DND-41 (cell line): ENCODE data around the gene SLC6A11.

Source experiments
- ATAC-seq: fragments of 200-7000 bp; cut with Tn5 transposase; 3 replicates; pipeline ENCODE4 v1.9.1; 2021; ENCODE audit warnings: low read depth; ENCODE audit not compliant: insufficient read depth
- DNase-seq: peaks from one replicate; pipeline ENCODE4 v3.0.0-alpha.2; 2020
- H2AFZ ChIP-seq: 2 replicates; pipeline ENCODE4 v1.6.0; 2012; ENCODE audit warnings: low read depth, low read length
- H3K27ac ChIP-seq: 2 replicates; pipeline ENCODE4 v1.5.1; 2012; ENCODE audit warnings: low read length, inconsistent platforms
- H3K27me3 ChIP-seq: fragments of 200-600 bp; sonication (generic); 2 replicates; pipeline ENCODE4 v1.6.0; 2012; ENCODE audit warnings: low read length, mild to moderate bottlenecking, inconsistent platforms; ENCODE audit not compliant: insufficient read depth, poor library complexity
- H3K36me3 ChIP-seq: 2 replicates; pipeline ENCODE4 v1.5.1; 2012; ENCODE audit warnings: low read length, inconsistent platforms; ENCODE audit not compliant: insufficient read depth
- H3K4me1 ChIP-seq: 2 replicates; pipeline ENCODE4 v1.5.1; 2012; ENCODE audit warnings: mild to moderate bottlenecking, low read length; ENCODE audit not compliant: insufficient read depth
- H3K4me2 ChIP-seq: 2 replicates; pipeline ENCODE4 v1.6.0; 2012; ENCODE audit warnings: mild to moderate bottlenecking, moderate library complexity, low read length, inconsistent platforms; ENCODE audit not compliant: insufficient read depth
- H3K4me3 ChIP-seq, 2 experiments: fragments of 200-600 bp in 1 of 2; shearing (Covaris generic) in 1 of 2; 2 replicates each; pipeline ENCODE4 v1.5.1; 2012 to 2016; ENCODE audit warnings: inconsistent platforms in 2 of 2, low read length in 2 of 2, mild to moderate bottlenecking in 2 of 2, low read depth in 1 of 2, moderate library complexity in 1 of 2
- H3K79me2 ChIP-seq: 2 replicates; pipeline ENCODE4 v1.6.0; 2012; ENCODE audit warnings: low read length, inconsistent platforms; ENCODE audit not compliant: insufficient read depth
- H3K9ac ChIP-seq: 2 replicates; pipeline ENCODE4 v1.6.0; 2012; ENCODE audit warnings: low read depth, mild to moderate bottlenecking, inconsistent platforms, low read length, moderate library complexity
- H3K9me3 ChIP-seq: 2 replicates; pipeline ENCODE4 v1.5.1; 2012; ENCODE audit warnings: low read length, moderate library complexity, mild to moderate bottlenecking, inconsistent platforms; ENCODE audit not compliant: insufficient read depth, severe bottlenecking
- H4K20me1 ChIP-seq: 2 replicates; pipeline ENCODE4 v1.6.0; 2012; ENCODE audit warnings: low read length; ENCODE audit not compliant: insufficient read depth
- EZH2 ChIP-seq: IDR thresholded peaks from 3 replicates; pipeline ENCODE4 v1.6.1; 2012; ENCODE audit warnings: borderline replicate concordance, low read depth, mild to moderate bottlenecking, moderate library complexity, low read length, inconsistent platforms; ENCODE audit not compliant: severe bottlenecking
- TF ChIP-seq, protein P1 (sequence below): IDR thresholded peaks from 2 replicates; pipeline ENCODE4 v1.5.1; 2012; ENCODE audit warnings: borderline replicate concordance, low read length, moderate library complexity, mild to moderate bottlenecking; ENCODE audit not compliant: poor library complexity, severe bottlenecking; ENCODE audit errors: extremely low read depth

SLC6A11 gene

DNA sequence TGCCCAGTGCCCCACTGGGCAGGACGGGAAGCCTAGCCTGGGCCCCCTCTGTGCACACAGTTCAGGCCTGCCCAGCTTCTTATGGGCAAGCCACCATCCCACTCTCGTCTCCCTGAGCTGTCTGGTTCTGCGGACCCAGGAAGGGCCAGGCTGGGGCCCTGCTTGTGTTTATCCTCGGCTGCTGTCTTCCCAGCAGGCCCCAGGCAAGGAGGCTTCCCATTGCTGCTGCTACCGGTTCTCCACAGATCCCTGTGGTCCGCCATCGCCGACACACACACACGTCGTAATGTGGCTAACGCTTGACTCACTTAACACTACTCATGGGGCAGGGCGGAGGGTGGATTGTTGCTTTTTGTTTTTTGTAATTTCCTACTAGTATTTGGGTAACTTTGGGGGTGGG lies 124.1 kb downstream of the SLC6A11 start:
- Histone ChIP-seq H3K4me2 (no peak overlapping the region), H3K27me3 (no peaks in the 10 kb centered on the region), H3K4me3 (no peak overlapping the region), H3K9ac (no peak overlapping the region), H3K9me3 (no peaks in the 10 kb centered on the region), H2AFZ (no peak overlapping the region), H3K79me2 (no peaks in the 10 kb centered on the region), H4K20me1 (peaks cover 3% of the 10 kb centered on the region; the same call in 1 of the 2 replicates), H3K27ac (no peak overlapping the region), H3K4me1 (no peaks in the 10 kb centered on the region), H3K36me3 (no peaks in the 10 kb centered on the region)
- ATAC-seq: no peak
- no peak for DNase-seq
- TF ChIP-seq EZH2: no peak

DNA sequence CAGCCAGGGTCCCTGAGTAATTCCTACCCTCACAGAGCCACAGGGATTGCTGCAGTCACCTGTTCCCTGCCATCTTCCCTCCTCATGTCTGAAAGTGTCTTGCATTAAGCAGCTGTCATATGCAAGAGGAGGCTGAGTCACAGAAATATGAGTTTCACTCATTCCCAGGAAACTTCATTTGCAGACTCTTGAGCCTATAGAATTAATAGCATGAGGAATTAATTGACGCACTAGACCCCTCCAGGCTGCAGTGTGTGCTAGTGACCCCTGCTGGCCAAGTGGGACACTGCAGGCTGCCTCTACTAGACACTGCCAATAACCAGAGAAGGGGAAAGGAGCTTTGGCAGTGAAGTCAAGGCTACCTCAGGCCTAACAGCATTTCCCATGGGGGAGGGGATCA lies 125.9 kb downstream of the SLC6A11 start:
- Histone ChIP-seq H3K9ac (no peak overlapping the region), H3K4me1 (no peaks in the 10 kb centered on the region), H3K27ac (no peak overlapping the region), H3K4me2 (no peak overlapping the region), H3K27me3 (no peaks in the 10 kb centered on the region), H3K79me2 (no peaks in the 10 kb centered on the region), H4K20me1 (peaks cover 3% of the 10 kb centered on the region; the same call in 1 of the 2 replicates), H3K9me3 (no peaks in the 10 kb centered on the region), H3K36me3 (no peaks in the 10 kb centered on the region), H3K4me3 (no peak overlapping the region), H2AFZ (no peak overlapping the region)
- peak; percentile 61; the same call in 2 of the 3 replicates for ATAC-seq
- peak; percentile 50 for DNase-seq
- TF ChIP-seq EZH2: no peak
- TF ChIP-seq, protein P1, sequence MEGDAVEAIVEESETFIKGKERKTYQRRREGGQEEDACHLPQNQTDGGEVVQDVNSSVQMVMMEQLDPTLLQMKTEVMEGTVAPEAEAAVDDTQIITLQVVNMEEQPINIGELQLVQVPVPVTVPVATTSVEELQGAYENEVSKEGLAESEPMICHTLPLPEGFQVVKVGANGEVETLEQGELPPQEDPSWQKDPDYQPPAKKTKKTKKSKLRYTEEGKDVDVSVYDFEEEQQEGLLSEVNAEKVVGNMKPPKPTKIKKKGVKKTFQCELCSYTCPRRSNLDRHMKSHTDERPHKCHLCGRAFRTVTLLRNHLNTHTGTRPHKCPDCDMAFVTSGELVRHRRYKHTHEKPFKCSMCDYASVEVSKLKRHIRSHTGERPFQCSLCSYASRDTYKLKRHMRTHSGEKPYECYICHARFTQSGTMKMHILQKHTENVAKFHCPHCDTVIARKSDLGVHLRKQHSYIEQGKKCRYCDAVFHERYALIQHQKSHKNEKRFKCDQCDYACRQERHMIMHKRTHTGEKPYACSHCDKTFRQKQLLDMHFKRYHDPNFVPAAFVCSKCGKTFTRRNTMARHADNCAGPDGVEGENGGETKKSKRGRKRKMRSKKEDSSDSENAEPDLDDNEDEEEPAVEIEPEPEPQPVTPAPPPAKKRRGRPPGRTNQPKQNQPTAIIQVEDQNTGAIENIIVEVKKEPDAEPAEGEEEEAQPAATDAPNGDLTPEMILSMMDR: peak; percentile 96

DNA sequence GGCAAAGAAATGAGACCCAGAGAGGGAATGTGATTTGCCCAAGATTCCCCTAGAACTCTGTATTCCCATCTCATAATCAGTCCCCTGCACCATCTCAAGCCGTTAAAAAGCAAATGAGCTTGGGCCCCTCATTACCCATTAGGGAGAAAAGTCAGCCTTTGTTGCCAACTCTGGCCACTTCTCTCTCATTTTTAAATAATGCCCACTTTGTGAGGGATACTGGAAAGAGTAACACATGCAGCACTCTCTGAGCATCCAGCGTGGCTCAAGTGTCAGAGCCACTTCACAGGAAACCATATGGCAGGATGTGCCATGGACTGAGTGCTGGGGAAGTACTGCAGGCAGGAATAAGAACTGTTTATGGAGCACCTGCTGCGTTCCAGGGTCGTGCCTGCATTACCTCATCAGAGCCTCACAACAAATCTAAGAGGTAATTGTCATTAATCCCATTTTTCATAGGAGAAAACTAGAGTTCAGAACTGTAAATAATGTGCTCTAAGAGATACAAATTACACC lies 126.7 kb downstream of the SLC6A11 start:
- no peak overlapping the region for H3K4me3 ChIP-seq
- H3K4me1 ChIP-seq: no peaks in the 10 kb centered on the region
- H2AFZ ChIP-seq: no peak overlapping the region
- H3K9ac ChIP-seq: no peak overlapping the region
- no peaks in the 10 kb centered on the region for H3K9me3 ChIP-seq
- no peaks in the 10 kb centered on the region for H3K27me3 ChIP-seq
- ATAC-seq (no peak), DNase-seq (no peak)
- peaks cover 1% of the 10 kb centered on the region; the same call in 1 of the 2 replicates for H4K20me1 ChIP-seq
- TF ChIP-seq, protein P1: no peak
- no peak for TF ChIP-seq EZH2
- H3K27ac ChIP-seq: no peak overlapping the region
- no peaks in the 10 kb centered on the region for H3K79me2 ChIP-seq
- no peak overlapping the region for H3K4me2 ChIP-seq
- H3K36me3 ChIP-seq: no peaks in the 10 kb centered on the region

DNA sequence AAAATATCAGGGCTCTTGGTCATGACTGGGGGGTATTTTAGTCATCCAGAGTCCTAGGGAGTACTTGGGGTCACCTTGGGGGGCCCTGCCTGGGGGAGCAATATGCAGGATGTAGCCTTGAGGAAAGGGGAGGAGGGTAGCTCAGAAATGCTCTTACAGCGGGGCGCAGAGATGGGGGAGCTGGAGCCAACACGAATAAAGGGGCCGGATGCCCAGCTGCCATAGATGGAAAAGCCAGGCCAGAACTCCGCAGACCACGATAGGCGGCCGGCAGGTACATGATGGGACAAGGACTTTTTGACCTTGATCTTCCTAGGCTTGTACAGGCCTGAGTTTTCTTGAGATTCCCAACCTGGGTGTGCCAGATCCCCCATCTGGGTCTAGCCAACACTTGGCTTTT lies 128.8 kb downstream of the SLC6A11 start:
- H2AFZ ChIP-seq: no peak overlapping the region
- no peak for ATAC-seq
- no peaks in the 10 kb centered on the region for H3K36me3 ChIP-seq
- H4K20me1 ChIP-seq: no peaks in the 10 kb centered on the region
- H3K27me3 ChIP-seq: no peaks in the 10 kb centered on the region
- no peak overlapping the region for H3K4me3 ChIP-seq
- H3K9me3 ChIP-seq: no peaks in the 10 kb centered on the region
- no peaks in the 10 kb centered on the region for H3K79me2 ChIP-seq
- no peak for TF ChIP-seq EZH2
- TF ChIP-seq, protein P1: no peak
- no peak overlapping the region for H3K27ac ChIP-seq
- H3K4me1 ChIP-seq: no peaks in the 10 kb centered on the region
- no peak overlapping the region for H3K4me2 ChIP-seq
- H3K9ac ChIP-seq: no peak overlapping the region
- DNase-seq: no peak
